ENCODE measurements around the gene EBPL.

DNA sequence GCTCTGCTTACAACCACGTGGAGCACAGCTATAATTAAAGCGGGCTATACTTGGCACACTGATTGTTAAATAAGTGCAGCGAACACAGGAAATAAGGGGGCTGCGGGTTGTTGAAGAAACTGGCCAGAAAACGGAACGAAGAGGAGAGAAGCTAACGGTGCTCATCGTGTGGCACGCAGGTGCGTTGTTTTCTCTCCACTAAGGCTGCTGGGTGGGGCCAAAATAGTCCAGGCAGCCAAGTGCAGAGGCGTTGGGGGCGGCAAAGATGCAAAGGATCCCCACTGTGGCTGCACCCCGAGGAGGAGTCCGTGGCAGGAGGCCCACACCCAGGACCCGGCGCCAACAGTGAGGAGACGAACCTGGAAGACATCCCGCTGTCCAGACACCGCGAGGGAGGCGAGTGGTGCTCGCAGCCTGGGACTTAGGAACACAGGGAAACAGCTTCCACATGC lies 71.1 kb downstream of the EBPL start:
- TF ChIP-seq GATA2 (IDR thresholded peaks at IDR 0.05; ENCODE audit: low read depth, low read length) (no peak), GATA3 (IDR thresholded peaks at IDR 0.05; ENCODE audit: low read depth, low read length) (no peak)

Data from SH-SY5Y (cell line).